ENCODE results near the gene HOXC10.
A peak's percentile ranks its signal among the peaks of the same experiment; 100 is the strongest.

The HOXC10 gene

GRCh38 chr12:54003625-54004024 is 18.7 kb downstream of the HOXC10 start:
- DNase-seq (ENCODE audit: low read depth in 2 of 2) = no peak

DNA sequence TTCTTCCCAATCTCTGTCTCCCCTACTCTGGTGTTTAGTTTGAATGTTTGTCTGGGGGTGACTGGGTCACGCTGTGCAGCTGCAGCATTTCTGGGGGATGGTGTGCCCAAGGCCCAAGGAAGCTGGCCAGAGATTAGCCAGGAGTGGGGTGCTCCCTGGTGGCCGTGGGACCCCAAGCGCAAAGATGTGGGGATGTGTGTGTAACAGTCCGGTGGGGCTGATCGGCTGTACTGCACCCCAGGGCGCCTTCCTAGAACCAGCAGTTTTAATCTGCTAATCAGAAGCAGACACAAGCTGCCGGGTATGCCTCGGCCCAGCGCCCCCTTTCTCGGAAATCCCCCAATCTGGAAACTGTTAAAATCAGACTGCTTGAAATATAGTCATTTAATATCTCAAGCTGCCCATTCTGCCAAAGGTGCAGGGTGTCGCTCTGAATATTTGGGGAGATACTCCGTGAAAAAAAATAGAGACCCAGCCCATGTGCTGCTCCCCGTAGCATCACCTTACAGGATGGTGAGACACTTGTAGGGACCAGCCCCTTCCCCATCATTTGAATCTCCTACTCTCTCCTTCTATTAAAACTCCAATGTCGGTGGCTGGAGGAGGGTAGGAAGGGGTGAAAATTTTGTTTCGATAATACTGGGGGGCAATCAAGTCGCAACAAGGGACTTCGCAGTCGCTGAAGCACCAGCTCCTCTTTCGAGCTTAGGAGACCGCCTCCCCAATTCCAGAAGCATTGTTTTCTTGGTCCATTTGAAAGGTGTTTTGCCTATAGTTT is 19.3 kb downstream of the HOXC10 start:
- no peak for DNase-seq (ENCODE audit: low read depth in 2 of 2)

DNA sequence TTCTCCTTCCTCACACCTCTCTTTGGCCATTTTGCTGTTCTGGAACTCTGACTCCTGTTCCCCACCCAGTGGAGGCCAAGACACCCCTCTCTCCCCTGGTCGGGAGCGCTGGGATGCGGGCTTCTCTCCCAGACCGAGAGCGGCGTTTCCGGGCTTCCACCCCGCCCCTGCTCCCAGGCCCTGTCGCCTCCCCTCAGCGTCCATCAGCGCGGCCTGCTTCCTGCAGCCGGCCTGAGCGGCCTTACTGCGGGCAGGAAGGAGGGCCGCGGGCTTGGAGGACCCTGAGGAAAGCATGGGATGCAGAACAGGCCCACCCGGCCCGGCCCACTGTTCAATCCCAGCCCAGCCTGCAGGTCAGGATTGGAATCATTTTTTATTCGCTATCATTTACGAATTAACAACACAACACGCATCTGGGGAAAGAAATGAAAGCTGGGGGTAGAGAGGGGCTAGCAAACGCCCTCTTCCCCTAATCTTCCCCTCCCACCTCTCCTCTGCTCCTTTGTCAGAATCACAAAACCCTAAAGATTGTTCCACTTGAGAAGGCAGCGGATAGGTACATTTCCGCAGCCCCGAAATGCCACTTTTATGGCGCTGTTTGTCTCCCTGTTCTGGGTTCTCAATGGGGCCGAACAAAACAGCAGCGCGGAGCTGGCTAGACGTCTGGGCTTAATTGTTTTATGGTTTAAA is 20.0 kb downstream of the HOXC10 start:
- no peak for DNase-seq (ENCODE audit: low read depth in 2 of 2)

DNA sequence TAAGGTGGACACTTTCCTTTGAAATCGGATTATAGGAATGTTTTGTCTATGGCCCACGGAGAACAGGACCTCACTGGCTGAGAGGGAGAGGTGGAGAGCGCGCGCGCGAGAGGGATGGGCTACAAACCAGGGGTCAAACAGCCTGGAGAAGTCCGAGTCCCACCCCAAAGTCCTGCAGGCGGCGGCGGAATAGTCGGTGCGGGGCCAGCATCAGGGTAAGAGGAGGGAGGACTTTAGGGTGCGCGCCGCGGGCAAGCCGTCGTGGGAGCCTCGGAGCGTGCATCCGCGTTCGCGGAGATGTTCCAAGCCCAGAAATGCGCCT is 20.5 kb downstream of the HOXC10 start:
- DNase-seq (ENCODE audit: low read depth in 2 of 2) = no peak

- DNase-seq (ENCODE audit: low read depth in 2 of 2) = peak; percentile 65 to 80
Measured at GRCh38 chr12:54005853-54006558, 21.1 kb downstream of the HOXC10 start.

GRCh38 chr12:54006559-54007220 is 21.7 kb downstream of the HOXC10 start:
- no peak for DNase-seq (ENCODE audit: low read depth in 2 of 2)

DNA sequence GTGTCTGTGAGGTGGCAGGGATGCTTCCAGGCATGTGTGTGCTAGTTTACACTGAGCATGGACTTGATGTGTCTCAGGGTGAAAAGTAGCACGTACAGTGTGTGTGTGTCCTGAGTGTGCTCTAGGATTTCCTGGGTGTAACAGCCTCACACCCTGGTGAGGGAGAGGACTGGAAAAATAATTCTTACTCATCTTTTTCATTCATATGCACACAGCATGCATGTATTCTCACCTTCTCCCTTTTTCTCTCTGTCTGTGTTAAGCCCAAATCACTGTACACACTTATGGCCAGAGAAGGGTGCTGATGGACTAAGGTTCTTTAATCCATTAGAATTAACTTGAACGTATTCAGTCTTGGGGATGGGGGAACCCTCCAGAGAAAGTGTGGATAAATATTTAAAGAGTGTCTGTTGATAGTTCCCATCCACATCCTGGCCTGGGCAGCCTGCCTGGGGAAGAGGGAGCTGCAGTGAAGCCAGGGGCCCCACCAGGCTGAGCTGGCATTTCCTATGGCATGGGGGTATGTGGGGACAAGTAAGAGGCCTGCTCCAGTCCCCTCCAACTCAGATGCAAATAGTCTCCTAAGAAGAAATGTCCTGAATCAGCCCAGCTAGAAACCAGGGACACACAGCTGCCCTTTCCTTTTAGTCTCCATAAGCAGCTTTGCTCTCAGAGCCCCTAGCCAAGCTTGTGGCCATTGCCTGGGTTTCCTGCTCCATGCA is 22.8 kb downstream of the HOXC10 start:
- DNase-seq (ENCODE audit: low read depth in 2 of 2) = no peak

DNA sequence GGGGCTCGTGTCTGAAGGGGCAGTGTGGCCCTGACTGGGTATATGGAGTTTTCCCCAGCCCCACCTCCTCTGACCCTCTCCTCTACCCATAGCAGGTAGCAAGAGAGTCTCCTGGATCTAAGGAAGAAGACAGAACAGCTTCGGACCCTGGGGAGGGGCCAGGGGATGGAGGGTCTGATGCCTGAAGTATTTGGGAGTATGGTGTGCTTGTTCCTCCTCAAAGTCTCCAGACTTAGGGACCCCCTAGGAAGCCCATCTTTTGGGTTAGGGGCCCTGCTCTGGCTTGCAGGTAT is 23.3 kb downstream of the HOXC10 start:
- DNase-seq (ENCODE audit: low read depth in 2 of 2) = no peak

- no peak for DNase-seq (ENCODE audit: low read depth in 2 of 2)
Measured at GRCh38 chr12:54009171-54010052, 24.5 kb downstream of the HOXC10 start.

GRCh38 chr12:54010053-54010971 is 25.4 kb downstream of the HOXC10 start:
- no peak for DNase-seq (ENCODE audit: low read depth in 2 of 2)

DNA sequence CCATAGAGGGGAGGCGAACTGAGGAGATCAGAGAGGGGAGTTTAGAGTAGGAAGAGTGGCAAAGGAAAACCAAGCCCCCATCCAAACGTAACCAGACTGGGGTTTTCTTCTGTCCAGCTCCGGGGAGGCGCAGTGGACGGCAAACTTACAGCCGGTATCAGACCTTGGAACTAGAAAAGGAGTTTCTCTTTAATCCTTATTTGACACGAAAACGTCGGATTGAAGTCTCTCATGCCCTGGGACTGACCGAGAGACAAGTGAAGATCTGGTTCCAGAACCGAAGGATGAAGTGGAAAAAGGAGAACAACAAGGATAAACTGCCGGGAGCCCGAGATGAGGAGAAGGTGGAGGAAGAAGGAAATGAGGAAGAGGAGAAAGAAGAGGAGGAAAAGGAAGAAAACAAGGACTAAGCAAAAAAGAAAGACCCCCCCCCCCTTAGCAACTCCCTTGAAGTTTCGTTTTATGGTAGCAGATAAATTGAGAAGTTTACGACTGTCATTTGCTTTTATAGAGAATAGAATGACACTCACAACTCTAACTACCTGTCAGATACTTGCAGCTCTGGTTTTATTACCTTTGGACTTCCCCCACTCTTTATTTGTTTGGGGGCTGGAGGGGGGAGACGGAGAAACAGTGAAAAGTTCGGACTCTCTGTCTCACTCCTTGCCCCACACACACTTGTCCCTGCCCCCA is 26.2 kb downstream of the HOXC10 start:
- no peak for DNase-seq (ENCODE audit: low read depth in 2 of 2)

DNA sequence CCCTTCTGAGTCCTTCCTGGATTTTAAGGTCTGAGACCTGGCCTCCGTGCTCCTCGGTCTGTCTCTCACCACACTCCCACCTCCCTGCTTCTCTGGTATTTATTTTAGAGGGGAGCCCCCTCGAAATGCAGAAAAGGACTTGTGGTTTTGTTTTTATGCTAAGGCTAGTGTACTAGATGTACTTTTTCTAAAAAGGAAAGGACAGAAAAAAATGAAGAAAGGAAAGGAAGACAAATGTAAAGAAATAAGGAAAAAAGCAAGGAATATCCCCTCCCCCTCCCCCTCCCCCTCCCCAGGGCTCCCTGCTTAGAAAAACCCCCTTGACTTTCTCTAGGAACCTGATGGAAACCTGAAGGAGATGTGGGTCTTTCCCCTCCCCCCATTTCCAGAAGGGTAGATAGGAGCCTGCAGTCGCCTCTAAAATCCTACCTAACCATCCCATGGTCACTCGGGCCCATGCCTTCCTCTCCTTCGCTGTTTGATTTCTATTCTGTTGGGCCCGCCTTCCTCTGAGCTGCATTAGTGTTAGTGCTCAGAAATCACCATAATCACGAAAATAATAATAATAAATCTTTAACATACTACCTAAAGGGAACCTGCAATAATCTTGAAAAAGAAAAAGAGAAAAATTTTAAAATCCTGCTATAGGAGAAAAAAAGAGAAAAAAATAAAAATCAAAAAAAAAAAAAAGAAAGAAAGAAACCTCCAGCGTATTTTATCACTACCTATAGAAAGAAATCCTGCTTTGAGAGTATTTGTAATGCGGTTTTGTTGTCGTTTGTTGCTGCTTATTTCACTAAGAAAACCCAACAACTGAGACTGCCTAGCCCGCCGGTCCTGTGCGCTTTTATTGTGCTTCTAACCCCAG is 27.0 kb downstream of the HOXC10 start:
- DNase-seq (ENCODE audit: low read depth in 2 of 2) = no peak

DNA sequence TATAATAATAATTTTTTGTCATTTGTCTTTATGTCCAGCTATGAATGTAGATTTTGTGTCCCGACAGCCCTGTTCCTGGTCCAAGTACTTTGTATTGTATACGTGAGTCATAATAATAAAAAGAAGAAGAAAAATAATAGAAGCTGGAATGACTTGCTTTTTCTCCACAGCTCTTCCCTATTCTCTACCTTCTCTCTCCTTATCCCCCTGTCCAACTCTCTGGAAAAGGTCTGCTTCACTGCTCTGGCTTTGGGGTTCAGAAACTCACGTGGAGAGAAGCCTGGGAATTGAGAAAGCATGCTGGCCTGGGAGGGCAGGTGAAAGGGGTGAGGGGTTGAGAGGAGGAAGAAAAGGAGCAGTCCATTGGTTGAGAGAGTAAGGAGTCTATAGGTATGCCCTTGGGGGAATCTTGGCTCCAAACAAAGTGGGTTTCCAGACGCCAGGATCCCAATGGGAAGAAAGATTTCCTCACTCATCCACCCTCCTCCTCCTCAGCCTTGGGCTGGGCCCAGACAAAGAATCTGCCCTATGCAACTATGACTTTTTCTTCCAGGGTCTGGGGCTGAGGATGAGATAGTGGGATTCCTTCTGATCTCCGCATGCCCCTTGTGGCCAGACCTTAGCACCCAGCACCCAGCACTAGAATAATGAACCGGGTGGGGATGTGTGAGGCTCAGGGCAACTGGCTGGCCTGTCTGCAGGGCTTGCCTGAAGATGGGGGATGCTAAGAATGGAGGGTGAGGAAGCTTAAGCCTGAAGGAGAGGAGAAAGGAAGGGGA is 27.9 kb downstream of the HOXC10 start:
- no peak for DNase-seq (ENCODE audit: low read depth in 2 of 2)

GRCh38 chr12:54014377-54015017 is 29.6 kb downstream of the HOXC10 start:
- no peak for DNase-seq (ENCODE audit: low read depth in 2 of 2)

DNA sequence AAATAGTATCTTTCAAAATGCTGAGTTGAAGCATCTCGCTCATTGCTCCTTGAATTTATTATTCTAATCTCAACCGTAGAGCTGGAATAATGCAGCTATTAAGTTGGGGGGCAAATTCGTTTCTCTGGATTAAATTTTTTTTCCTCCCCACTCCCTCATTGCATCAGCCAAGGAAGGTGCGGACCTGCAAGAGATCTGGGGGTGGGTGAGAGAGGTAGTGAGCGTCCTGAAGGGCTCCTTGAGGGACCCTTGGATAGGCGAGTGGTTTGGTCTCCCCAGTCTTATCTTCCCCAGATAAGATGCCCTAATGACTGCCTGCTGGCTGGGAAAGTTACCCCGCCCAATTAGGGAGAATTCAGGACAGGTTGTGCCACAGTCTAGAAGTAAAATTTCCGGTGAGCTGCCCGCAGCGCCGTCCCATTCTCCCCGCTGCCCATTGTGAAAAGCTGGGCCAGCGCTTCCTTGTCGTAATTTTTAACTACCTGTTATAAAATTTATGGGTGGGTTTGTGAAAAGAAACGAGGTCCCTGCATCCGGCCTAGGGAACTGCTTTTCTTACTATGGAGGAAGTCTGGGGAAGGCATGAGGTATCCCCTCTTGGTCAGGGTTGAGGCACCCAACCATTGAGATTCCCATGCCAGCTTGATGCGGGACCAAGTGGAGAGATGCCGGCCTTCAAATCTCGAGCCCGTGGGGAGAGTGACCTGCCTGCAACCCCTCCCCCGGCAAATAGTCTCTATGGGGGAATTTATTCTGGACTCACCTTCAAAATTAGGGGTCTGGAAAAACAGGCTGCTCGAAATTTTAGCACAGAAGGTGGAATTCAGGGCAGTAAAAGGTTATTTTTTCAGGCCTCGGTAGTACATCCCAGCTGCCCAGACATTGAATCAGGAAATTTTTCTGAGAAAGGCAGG is 30.3 kb downstream of the HOXC10 start:
- no peak for DNase-seq (ENCODE audit: low read depth in 2 of 2)

DNA sequence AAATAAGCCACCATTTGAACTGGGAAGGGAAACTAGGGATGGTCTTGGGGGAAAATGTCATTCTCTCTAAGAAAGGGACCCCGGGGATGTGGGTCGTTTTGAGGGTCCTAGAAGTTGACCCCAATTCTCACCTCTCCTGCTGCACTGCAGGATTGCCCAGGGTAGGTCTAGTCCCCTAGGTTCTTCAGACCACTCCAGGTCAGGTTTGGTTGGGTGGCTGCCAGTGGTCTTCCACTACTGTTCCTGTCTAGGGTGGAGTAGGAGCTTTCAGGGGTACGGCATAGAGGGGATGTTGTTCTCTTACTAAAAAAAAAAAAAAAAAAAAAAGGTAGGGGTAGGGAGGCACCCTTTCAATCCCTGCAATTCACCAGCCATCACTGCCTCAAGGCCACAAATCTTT is 31.1 kb downstream of the HOXC10 start:
- no peak for DNase-seq (ENCODE audit: low read depth in 2 of 2)
